22Rv1 (cell line): ENCODE measurements around the gene BAHD1.

Experiments used
- H3K27ac ChIP-seq: fragments of 450-650 bp; 2 replicates; pipeline ENCODE4 v1.5.1; 2017
- ZFX ChIP-seq: fragments of 450-650 bp; IDR thresholded peaks from 2 replicates; pipeline ENCODE4 v1.6.1; 2017; ENCODE audit warnings: antibody characterized with exemption, borderline replicate concordance
- TF ChIP-seq, protein P1 (sequence below): fragments of 450-650 bp; IDR thresholded peaks from 2 replicates; pipeline ENCODE4 v1.5.1; 2017; ENCODE audit warnings: mild to moderate bottlenecking

Gene BAHD1

DNA sequence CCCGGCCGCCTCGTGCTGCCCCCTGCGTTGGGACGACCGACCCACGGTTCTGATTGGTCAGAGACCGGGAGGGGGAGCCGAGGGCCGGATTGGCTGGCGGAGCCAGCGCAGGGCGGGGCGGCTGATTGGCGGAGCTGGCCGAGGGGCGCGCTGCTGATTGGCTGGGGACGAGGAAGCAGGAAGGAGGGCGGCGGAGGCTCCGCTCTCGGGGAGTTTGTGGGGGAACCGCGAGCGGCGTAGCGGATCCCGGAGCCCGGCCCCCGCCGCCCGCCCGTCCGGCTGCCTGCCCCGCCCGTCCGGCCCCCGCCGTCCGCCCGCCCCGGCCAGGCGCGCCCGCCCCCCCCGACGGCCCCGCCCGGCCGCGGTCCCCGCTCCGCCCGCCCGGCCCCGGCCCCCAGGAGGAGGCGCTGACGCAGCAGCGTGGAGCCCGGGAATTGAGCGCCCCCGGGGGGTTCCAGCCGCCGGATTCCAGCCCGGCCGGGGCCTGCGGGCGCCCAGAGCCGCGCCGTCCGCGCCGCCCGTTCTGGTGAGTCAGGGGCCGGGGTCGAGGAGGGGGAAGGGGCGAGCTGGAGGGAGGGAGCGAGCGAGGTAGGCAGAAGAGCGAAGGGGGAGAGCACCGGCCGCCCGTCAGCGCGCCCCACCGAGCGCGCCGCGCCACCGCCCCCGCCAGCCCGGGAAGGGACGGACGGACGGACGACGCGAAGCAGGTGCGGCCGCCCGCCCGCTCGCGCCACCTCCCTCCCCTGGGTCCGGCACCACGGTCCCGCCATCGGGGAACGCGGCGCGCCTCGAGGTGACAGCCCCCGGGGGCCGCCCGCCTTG lies at the start of gene BAHD1:
TSS of gene BAHD1 (plus strand) at position 211 of the 822 bp plus-strand sequence. CDS start 17,512 bp downstream, outside the sequence.
- 0 out of 2 replicates have a peak within 1 kb of the TSS, but pooled peaks have one; percentile 42 for H3K27ac ChIP-seq
- TF ChIP-seq, protein P1, sequence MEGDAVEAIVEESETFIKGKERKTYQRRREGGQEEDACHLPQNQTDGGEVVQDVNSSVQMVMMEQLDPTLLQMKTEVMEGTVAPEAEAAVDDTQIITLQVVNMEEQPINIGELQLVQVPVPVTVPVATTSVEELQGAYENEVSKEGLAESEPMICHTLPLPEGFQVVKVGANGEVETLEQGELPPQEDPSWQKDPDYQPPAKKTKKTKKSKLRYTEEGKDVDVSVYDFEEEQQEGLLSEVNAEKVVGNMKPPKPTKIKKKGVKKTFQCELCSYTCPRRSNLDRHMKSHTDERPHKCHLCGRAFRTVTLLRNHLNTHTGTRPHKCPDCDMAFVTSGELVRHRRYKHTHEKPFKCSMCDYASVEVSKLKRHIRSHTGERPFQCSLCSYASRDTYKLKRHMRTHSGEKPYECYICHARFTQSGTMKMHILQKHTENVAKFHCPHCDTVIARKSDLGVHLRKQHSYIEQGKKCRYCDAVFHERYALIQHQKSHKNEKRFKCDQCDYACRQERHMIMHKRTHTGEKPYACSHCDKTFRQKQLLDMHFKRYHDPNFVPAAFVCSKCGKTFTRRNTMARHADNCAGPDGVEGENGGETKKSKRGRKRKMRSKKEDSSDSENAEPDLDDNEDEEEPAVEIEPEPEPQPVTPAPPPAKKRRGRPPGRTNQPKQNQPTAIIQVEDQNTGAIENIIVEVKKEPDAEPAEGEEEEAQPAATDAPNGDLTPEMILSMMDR: peak; percentile 11; the same call in 1 of the 2 replicates
- TF ChIP-seq ZFX: no peak

DNA sequence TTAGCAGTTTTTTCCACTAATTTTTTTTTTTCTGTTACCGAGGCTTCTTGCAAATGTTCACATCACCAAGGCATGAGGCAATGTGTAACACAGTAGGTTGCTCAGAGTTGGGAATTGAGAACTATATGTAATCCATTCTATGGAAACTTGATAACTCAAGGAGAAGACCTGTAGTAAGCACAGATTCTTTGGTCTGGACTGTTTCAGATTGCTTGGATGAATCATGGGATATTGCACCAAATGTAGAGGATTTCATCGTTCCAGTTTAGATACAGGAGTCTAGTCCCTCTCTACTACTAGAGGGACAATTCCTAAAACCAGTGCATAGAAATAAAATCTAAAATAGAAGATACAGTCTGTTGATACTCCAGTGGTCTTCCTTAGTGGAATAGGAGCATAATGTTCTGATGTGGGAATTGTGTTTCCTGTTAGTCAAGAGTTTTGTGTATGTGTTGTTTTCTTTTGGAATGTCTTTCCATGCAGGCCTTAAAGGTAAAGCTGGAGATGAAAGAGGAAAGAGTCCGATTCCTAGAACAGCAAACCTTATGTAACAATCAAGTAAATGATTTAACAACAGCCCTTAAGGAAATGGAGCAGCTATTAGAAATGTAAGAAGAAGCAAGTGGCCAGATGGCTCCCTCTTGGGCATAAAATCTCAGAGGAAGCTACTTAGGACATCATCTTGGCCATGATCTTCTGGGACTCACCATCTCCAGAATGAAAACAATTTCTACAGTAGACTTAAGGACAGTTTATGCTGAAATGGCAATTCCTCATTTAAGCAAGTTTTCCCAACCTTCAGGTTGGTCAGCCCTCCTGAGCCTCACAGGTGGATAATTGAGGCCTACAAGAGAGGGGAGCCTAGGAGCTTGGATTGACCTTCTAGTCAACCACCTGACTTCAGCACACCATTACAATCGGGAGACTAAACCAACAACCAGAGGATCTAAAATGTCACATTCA lies 47.5 kb upstream of the BAHD1 start:
- TF ChIP-seq, protein P1: no peak
- TF ChIP-seq ZFX: no peak
- H3K27ac ChIP-seq: no peak overlapping the region

DNA sequence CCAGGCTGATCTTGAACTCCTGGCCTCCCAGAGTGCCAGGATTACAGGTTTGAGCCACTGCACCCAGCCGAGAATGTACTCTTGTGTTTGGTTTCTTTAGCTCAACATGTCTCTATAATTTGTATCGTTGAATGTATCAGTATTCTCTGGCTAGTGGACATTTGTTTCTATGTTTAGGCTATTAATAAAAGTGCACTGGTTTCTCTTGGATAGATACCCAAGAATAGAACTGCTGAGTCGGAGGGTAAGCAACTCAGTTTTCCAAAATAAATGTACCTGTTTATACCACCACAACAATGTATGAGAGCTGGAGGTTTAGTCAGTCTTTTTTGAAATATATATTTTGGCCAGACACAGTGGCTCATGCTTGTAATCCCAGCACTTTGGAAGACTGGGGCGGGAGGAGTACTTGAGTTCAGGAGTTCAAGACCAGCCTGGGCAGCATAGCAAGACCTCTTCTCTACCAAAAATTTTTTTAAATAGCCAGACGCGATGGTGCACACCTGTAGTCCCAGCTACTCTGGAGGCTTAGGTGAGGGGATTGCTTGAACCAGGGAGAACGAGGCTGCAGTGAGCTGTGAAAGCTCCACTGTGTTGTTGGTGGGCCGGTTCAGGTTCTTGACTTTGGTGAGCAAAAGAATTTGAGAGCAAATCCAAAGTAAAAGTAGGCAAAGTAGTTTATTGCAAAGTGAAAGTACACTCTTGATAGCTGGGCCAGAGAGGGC lies 42.9 kb upstream of the BAHD1 start:
- TF ChIP-seq, protein P1: no peak
- TF ChIP-seq ZFX: no peak
- no peak overlapping the region for H3K27ac ChIP-seq

DNA sequence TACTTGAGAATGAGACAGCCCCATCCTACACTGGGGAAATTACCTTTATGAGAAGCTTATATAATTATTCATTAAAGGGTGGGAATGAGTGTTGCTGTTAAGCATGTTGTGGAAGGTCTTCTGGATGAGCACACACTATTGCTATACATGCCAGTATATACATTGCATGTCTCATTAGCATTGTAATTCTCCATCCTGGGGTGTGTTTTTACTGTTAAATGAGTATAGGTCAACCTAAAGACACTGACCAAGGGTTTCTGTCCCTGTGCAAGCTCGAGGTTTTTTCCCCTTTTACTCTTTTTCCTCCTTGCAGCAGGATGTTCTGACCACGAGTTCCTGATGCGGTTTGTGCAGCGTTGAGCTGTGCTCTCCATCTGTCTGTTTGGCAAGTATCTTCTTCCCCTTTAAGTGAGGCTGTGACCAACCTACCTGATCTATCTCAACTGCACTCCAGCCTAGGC lies 42.3 kb upstream of the BAHD1 start:
- no peak overlapping the region for H3K27ac ChIP-seq
- no peak for TF ChIP-seq ZFX
- TF ChIP-seq, protein P1: no peak

DNA sequence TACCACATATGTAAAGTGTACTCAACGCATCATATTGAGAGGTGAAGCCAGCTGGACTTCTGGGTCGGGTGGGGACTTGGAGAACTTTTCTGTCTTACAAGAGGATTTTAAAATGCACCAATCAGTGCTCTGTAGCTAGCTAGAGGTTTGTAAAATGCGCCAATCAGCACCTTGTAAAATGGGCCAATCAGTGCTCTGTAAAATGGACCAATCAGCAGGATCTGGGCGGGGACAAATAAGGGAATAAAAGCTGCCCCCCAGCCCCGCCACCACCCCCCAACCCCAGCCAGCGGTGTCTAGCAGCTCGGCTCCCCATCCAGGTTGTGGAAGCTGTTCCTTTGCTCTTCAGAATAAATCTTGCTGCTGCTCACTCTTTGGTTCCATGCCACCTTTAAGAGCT lies 41.4 kb upstream of the BAHD1 start:
- TF ChIP-seq, protein P1: no peak
- TF ChIP-seq ZFX: no peak
- no peak overlapping the region for H3K27ac ChIP-seq

DNA sequence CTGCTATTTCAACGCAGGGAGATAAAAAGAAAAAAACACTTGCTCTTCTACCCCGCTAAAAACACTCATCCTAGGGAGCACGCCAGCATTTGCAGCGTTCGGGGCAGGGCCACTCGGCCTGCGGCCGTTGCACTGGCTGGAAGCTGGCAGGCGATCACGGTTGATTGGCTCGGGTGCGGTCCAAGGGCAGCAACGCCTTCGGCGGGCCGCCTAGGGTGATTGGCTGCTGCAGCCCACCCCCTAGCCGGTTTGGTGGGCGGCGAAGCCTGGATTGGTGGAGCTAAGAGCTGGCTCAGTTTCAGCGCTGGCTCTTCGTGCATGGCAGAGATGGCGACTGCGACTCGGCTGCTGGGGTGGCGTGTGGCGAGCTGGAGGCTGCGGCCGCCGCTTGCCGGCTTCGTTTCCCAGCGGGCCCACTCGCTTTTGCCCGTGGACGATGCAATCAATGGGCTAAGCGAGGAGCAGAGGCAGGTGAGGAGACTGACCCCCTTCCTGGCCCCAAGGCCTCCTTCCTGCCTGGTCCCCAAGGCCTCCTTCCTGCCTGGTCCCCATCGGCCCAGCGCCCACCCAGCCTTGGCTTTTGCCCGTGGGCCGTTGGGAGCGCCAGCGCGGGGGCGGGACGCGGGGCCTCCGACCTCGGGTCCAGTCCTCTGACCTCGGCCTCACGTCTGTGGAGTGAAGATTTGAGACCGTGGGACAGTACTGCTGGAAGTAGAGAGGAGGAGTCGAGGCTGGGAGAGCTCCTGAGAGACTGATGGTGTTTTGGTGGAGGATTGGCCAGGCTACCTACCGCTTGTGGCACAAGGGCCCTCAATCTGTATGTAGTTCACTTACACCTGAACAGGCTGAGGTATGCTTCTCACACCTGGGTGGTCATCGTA lies 35.0 kb upstream of the BAHD1 start, which contains the start of gene IVD:
TSS of gene IVD (plus strand) at position 295 of the 881 bp plus-strand sequence. CDS start at position 328, 33 bp downstream.
- H3K27ac ChIP-seq: peak within 1 kb of the TSS; percentile 80
- TF ChIP-seq, protein P1: no peak
- TF ChIP-seq ZFX: no peak
